Duodenal mucosa (tissue), 2 donors: Measurements from ENCODE around the gene LAMP2.
A peak's percentile ranks its signal among the peaks of the same experiment; 100 is the strongest.
"Not testable (repeated sequence)": the region's sequence is repeated elsewhere in the genome, so short reads cannot be mapped to it uniquely, and the experiment has no call there.

Experiments
- H3K27ac ChIP-seq: one replicate; pipeline ENCODE4 v1.7.0; 2013; ENCODE audit warnings: low read depth, low read length
- H3K27me3 ChIP-seq, 2 donors: one replicate each; pipeline ENCODE4 v1.7.0; 2013; ENCODE audit warnings: low read length in 2 of 2, control low read depth in 1 of 2; ENCODE audit not compliant: insufficient read depth in 2 of 2, control insufficient read depth in 1 of 2
- H3K36me3 ChIP-seq, 2 donors: one replicate each; pipeline ENCODE4 v1.7.0; 2013; ENCODE audit warnings: low read length in 2 of 2, control low read depth in 1 of 2; ENCODE audit not compliant: insufficient read depth in 2 of 2, control insufficient read depth in 1 of 2
- H3K4me1 ChIP-seq, 2 donors: one replicate each; pipeline ENCODE4 v1.7.0; 2013; ENCODE audit warnings: low read length in 2 of 2, control low read depth in 1 of 2; ENCODE audit not compliant: insufficient read depth in 2 of 2, control insufficient read depth in 1 of 2
- H3K4me3 ChIP-seq, 2 donors: one replicate each; pipeline ENCODE4 v1.7.0; 2013; ENCODE audit warnings: low read length in 2 of 2, low read depth in 1 of 2
- H3K9ac ChIP-seq, 2 donors: one replicate each; pipeline ENCODE4 v1.7.0; 2013; ENCODE audit warnings: low read length in 2 of 2, low read depth in 1 of 2
- H3K9me3 ChIP-seq, 2 donors: one replicate each; pipeline ENCODE4 v1.7.0; 2013; ENCODE audit warnings: low read length in 2 of 2, control low read depth in 1 of 2; ENCODE audit not compliant: control insufficient read depth in 1 of 2

LAMP2 gene

DNA sequence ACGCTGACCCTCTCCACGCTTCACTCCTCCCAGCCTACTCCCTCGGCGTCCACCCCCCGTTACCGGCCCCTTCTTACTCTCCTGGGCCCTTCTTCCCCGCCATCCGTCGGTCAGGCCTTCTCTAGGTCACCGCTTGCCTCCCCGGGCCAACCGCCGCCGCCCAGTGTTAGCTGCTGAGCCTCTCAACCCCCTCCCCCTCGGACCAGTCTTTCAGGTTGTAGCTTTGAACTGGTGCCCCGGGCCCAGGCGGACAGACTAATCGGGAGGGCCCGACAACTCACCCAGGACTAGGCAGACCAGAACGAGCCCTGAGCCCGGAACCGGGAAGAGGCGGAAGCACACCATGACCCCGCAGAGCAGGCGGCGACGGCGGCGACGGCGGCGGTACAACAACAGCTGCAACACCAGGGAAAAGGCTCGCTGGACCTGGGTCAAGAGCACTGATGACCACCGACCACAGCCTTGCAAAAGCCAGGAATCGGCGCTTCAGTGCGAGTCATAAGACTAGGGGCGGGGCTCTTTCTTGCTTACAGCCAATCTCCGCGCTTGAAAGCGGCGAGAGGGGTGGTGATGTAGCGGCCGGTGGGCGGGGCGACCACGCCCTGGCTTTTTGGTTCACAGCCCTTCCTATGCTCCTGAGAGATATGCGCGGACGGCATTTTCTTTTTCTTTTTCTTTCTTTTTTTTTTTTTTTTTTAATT is at the start of gene LAMP2:
LAMP2 (minus strand) TSS at position 472 of the 701 bp plus-strand sequence; CDS start at position 345, 127 bp downstream.
- Histone ChIP-seq H3K36me3 (no peaks in the 10 kb centered on the region), H3K27me3 (no peaks in the 10 kb centered on the region), H3K4me3 (peak within 1 kb of the TSS; percentile 82 to 85), H3K27ac (peak within 1 kb of the TSS; percentile 80), H3K9ac (peak within 1 kb of the TSS; percentile 66 to 77), H3K4me1 (no peaks in the 10 kb centered on the region), H3K9me3 (no peaks in the 10 kb centered on the region)

DNA sequence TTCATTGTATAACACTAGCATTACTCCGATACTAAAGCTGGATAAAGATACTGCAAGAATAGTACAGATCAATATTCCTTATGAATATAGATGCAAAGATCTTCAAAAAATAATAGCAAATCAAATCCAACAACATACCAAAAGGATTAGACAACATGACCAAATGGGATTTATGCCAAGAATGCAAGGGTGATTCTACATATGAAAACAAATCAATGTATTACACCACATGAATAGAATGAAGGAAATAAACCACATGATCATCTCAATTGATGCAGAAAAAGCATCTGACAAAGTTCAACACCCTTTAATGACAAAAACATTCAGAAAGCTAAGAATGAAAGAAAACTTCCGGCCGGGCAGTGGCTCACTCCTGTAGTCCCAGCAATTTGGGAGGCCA is 48.8 kb upstream of the LAMP2 start:
- no peak overlapping the region for H3K9ac ChIP-seq
- H3K27me3 ChIP-seq: no peaks in the 10 kb centered on the region
- H3K36me3 ChIP-seq: no peaks in the 10 kb centered on the region
- H3K4me3 ChIP-seq: no peak overlapping the region
- no peaks in the 10 kb centered on the region for H3K4me1 ChIP-seq
- H3K27ac ChIP-seq: no peak overlapping the region
- no peaks in the 10 kb centered on the region for H3K9me3 ChIP-seq

DNA sequence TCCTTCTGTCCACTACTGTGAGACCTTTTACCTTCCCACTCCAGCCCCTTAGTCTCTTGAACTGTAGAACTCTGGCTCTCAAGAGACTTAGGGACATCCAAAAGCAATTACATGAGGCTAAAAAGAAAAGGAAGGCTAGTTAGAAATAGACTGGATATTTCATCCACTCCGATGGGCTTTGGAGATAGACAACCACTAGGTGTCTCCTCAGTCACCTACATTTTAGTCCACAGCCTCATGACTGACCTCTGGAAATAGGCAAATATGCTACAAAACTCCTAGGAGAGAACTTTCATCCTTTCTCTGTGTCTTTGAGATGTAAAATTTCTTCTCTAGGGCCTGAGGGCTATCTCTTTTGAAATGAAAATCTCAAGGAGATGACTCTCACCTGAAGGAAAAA is 45.1 kb upstream of the LAMP2 start:
- H3K9me3 ChIP-seq: no peaks in the 10 kb centered on the region
- no peaks in the 10 kb centered on the region for H3K36me3 ChIP-seq
- H3K27ac ChIP-seq: no peak overlapping the region
- no peak overlapping the region for H3K4me3 ChIP-seq
- H3K27me3 ChIP-seq: no peaks in the 10 kb centered on the region
- H3K9ac ChIP-seq: no peak overlapping the region
- H3K4me1 ChIP-seq: peaks cover 0 to 7% of the 10 kb centered on the region in 2 donors

DNA sequence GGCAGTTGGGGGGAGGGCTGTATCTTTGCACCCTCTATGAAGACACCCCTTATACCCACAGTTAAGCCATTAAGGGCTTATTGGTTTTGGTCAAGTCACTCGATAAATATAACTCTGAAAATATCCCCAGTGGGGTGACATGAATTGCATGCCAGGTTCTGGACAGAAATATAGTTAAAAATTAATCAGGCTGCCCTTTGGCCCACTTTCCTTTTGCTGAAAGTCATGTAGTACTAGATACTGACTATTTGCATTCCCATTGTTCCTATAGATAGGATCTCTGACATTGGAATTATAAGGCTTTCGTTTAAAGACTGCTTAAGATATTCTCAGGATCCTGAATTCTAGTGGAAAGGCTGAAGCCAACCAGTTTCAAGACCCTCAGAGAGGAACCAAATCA is 43.5 kb upstream of the LAMP2 start:
- Histone ChIP-seq H3K27ac (no peak overlapping the region), H3K36me3 (no peaks in the 10 kb centered on the region), H3K27me3 (no peaks in the 10 kb centered on the region), H3K4me3 (peak overlapping the region in 1 of 2 donors; percentile 34), H3K4me1 (peaks cover 0 to 7% of the 10 kb centered on the region in 2 donors), H3K9me3 (no peaks in the 10 kb centered on the region), H3K9ac (peak overlapping the region in 1 of 2 donors; percentile 32)

DNA sequence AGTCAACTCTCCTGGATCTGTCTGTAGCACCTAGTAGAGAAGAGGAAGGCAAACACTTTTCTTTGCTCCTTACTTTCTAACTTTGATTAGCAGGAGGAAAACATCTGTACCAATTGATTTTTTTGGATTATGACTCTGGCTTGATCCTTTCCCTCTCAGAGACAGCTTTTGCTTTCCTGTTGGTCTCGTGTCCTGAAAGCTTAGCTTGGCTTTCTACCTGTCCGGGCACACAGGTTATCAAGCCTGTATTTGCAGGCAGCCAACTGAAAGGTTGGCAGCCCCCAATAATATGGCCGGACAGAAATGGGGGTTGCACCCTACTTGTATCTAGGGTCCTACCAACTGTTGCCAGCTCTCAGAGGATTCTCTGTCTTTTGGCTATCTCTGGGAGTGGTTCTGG is 43.1 kb upstream of the LAMP2 start:
- Histone ChIP-seq H3K27ac (no peak overlapping the region), H3K4me1 (peaks cover 0 to 7% of the 10 kb centered on the region in 2 donors), H3K9ac (peak overlapping the region in 1 of 2 donors; percentile 32), H3K36me3 (no peaks in the 10 kb centered on the region), H3K4me3 (peak overlapping the region in 1 of 2 donors; percentile 34), H3K27me3 (no peaks in the 10 kb centered on the region), H3K9me3 (no peaks in the 10 kb centered on the region)

DNA sequence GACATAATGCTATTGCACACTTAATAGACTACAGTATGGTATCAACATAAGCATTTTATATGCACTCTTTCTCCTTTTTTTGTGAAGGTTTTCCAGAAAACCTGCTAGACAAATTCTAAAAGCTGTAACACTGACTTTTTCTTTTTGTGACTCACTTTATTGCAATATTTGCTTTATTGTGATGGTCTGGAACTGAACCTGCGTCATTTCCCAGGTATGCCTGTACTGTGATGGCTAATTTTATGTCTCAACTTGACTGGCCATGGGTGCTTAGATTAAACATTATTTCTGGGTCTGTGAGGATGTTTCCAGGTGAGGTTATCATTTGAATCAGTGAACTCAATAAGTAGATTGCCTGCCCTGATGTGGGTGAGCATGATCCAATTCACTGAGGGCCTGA is 35.5 kb upstream of the LAMP2 start:
- no peaks in the 10 kb centered on the region for H3K9me3 ChIP-seq
- no peak overlapping the region for H3K27ac ChIP-seq
- no peaks in the 10 kb centered on the region for H3K4me1 ChIP-seq
- no peak overlapping the region for H3K4me3 ChIP-seq
- no peaks in the 10 kb centered on the region for H3K36me3 ChIP-seq
- no peaks in the 10 kb centered on the region for H3K27me3 ChIP-seq
- no peak overlapping the region for H3K9ac ChIP-seq

DNA sequence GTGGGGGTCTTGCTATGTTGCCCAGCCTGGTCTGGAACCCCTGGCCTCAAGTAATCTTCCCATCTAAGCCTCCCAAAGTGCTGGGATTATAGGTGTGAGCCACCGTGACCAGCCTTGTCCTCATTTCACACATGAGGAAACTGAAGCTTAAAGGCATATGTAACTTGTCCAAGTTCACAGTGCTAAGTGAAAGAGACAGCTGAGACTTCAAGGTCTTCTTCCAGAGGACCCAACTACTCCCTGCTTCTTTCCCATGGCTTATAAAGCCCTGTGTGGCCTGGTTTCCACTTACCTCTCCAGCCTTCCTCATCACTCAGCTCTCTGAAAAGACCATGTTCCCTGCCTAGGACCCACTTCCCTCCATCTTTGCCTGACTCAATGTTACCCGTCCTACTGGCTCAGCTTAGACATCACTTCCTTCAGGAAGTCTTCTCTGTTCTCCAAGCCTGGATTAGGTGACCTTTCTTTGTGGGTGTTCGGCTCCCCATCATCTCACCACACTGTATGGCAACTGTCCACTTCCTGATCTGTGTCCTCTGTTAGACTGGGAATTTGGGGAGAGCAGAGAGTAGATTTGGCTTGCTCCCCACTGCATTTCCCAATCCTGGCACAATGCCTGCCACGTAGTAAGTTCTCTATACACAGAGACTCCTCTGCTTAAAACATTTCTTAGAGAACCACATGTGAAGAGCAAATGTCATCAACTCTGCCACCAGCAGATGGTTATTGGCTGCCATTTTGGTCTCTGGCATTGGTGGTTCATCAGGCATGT is 30.4 kb upstream of the LAMP2 start:
- Histone ChIP-seq H3K9ac (no peak overlapping the region), H3K36me3 (no peaks in the 10 kb centered on the region), H3K9me3 (no peaks in the 10 kb centered on the region), H3K27me3 (no peaks in the 10 kb centered on the region), H3K4me1 (no peaks in the 10 kb centered on the region), H3K4me3 (no peak overlapping the region), H3K27ac (no peak overlapping the region)

DNA sequence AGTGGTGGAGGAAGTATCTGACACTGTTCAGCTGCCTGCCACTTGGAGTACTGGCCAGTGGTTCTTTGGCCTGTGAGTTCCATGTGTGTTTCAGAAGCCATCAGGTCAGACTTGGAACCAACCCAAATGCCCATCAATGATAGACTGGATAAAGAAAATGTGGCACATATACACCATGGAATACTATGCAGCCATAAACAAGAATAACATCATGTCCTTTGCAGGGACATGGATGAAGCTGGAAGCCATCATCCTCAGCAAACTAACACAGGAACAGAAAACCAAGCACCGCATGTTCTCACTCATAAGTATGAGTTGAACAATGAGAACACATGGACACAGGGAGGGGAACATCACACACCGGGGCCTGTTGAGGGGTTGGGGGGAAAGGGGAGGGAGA is 21.0 kb upstream of the LAMP2 start:
- not testable (repeated sequence) for H3K27ac ChIP-seq, H3K9ac ChIP-seq, H3K9me3 ChIP-seq, H3K4me1 ChIP-seq, H3K27me3 ChIP-seq, H3K4me3 ChIP-seq, H3K36me3 ChIP-seq

DNA sequence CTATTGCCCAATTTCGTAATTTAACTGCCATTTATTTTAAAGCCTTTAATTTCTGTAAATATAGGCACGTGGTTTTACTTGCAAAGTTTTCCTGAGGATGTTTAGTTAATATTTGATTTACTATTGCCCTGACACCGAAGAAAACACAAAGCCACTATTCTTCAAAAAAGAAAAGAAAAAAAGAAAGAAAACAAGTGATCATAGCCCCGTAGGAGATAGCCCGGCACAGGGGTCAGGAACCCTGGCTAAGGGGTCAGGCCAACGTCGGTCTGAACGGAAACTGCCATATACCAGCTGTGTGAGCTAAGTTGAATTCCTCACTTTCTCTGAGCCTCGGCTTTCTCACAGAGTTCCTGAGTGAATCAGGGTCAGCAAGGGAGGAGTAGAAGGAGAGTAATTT is 17.7 kb upstream of the LAMP2 start:
- Histone ChIP-seq H3K27ac (no peak overlapping the region), H3K9ac (no peak overlapping the region)

DNA sequence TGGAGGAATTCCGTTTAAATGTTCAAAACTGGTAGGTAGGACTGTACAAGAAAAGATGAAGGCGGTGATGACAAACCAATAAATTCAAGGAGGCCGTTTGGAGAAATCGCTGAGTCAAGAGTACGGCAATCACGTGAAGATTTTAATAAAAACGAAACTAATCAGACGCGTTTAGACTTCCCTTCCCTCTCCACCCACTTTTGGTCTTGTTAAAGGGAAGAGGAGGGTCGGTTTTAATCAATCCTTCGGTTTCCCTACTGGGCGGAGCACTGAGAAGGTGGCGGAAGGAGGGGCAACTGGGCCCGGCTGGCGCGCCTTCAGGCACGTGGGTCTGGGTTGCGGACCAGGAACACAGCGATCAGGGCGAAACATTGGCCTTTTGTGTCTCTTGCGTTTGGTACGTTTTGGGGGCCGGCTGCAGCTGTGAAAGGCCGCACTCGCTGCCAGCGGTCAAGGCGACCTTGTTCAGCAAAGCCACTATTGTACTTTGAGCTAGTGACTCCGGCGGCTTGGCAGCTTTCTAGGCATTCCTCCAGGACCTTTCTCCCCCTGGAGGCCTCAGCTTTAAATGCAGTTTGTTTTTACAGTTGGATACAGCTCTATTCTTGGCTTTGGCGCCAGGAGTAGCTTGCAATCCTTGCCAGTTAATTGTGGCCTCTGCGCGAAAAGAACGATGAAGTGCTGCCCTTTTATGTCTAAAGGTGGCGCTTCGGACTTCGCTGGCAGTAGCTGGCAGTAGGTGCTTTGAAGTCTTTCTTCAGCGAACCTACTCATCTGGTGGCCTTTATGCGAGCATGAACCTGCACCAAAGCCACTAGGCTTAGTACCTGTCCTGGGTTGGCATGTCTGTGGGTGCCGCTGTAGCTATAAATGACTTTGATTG is 16.8 kb upstream of the LAMP2 start:
- Histone ChIP-seq H3K27ac (peak overlapping the region; percentile 93), H3K36me3 (no peaks in the 10 kb centered on the region), H3K4me1 (no peaks in the 10 kb centered on the region), H3K4me3 (peak overlapping the region; percentile 73 to 74), H3K9ac (peak overlapping the region; percentile 63 to 66), H3K27me3 (no peaks in the 10 kb centered on the region), H3K9me3 (no peaks in the 10 kb centered on the region)

More for the DNA sequence above, 17.7 kb upstream of the LAMP2 start:
- Histone ChIP-seq H3K4me3 (no peak overlapping the region), H3K9me3 (no peaks in the 10 kb centered on the region), H3K4me1 (no peaks in the 10 kb centered on the region), H3K36me3 (no peaks in the 10 kb centered on the region), H3K27me3 (no peaks in the 10 kb centered on the region)
